HepG2 (cell line): ENCODE measurements around the gene APOC3. TPM values are rescaled to one million over a fixed set of nuclear protein-coding genes. Genes with fewer than 3 reads are reported as not detected.

ENCODE experiments used
- ELF3 ChIP-seq: IDR thresholded peaks from 2 replicates; pipeline ENCODE4 v1.6.1; 2016; ENCODE audit warnings: missing genetic modification reagents, missing compliant biosample characterization
- FOSL1 ChIP-seq: sonication (generic); formaldehyde crosslinking; IDR thresholded peaks from 2 replicates; pipeline ENCODE4 v1.9.0; 2021; ENCODE audit warnings: missing genetic modification reagents, borderline replicate concordance
- MXD4 ChIP-seq: IDR thresholded peaks from 2 replicates; pipeline ENCODE4 v1.6.1; 2016; ENCODE audit warnings: mild to moderate bottlenecking, missing biosample characterization, missing genetic modification reagents
- RBM39 ChIP-seq: fragments of 200-400 bp; formaldehyde crosslinking; IDR thresholded peaks from one replicate; pipeline ENCODE4 v1.6.1; 2018; ENCODE audit warnings: antibody characterized with exemption, mild to moderate bottlenecking, low read depth, low read length; ENCODE audit not compliant: poor library complexity, severe bottlenecking
- SP4 ChIP-seq: sonication (generic); formaldehyde crosslinking; IDR thresholded peaks from 2 replicates; pipeline ENCODE4 v1.8.1; 2023; ENCODE audit warnings: mild to moderate bottlenecking, missing genetic modification reagents
- SUZ12 ChIP-seq: fragments of 150-350 bp; IDR thresholded peaks from 2 replicates; pipeline ENCODE4 v1.6.1; 2014; ENCODE audit warnings: low read depth, low read length
- ZFP36L1 ChIP-seq: sonication (generic); formaldehyde crosslinking; IDR thresholded peaks from 2 replicates; pipeline ENCODE4 v1.8.0; 2022; ENCODE audit warnings: mild to moderate bottlenecking, missing genetic modification reagents, moderate library complexity
- ZNF225 ChIP-seq: sonication (generic); formaldehyde crosslinking; IDR thresholded peaks from 2 replicates; pipeline ENCODE4 v1.4.0; 2020; ENCODE audit warnings: mild to moderate bottlenecking, missing genetic modification reagents
- ZNF451 ChIP-seq: sonication (generic); formaldehyde crosslinking; IDR thresholded peaks from 2 replicates; pipeline ENCODE4 v1.5.0; 2020; ENCODE audit warnings: mild to moderate bottlenecking, missing genetic modification reagents
- ZNF563 ChIP-seq: sonication (generic); formaldehyde crosslinking; IDR thresholded peaks from 2 replicates; pipeline ENCODE4 v1.8.0; 2022; ENCODE audit warnings: mild to moderate bottlenecking, moderate library complexity, missing genetic modification reagents
- ZSCAN31 ChIP-seq: sonication (generic); formaldehyde crosslinking; IDR thresholded peaks from 2 replicates; pipeline ENCODE4 v1.5.0; 2020; ENCODE audit warnings: low read depth, mild to moderate bottlenecking, missing genetic modification reagents
- polyA plus RNA-seq, 8 experiments: library from polyadenylated mRNA; depleted of rRNA in 3 of 8; stranded (reverse) in 7 of 8; unstranded in 1 of 8; fragments of >200 nt; fragmentation: Illumina TruSeq in 4 of 8; extraction: Trizol in 4 of 8; gene quantifications; 2 replicates each; pipeline versions ENCODE4 v1.2.1 to v1.2.3, GENCODE V29; 2011 to 2016; ENCODE audit warnings: low read depth in 4 of 8, missing spikeins in 1 of 8, mixed read lengths in 1 of 8; ENCODE audit not compliant: insufficient read depth in 1 of 8
- total RNA-seq, 5 experiments: library from RNA; depleted of rRNA; stranded (reverse); fragments of >200 nt; fragmentation: Illumina TruSeq; extraction: Trizol; gene quantifications; 2 replicates each; pipeline ENCODE4 v1.2.3, GENCODE V29; 2016; ENCODE audit warnings: low read depth in 1 of 5
- TF ChIP-seq, protein P1 (sequence below): sonication (generic); formaldehyde crosslinking; IDR thresholded peaks from 2 replicates; pipeline ENCODE4 v1.4.0; 2020; ENCODE audit warnings: missing genetic modification reagents
- TF ChIP-seq, protein P2 (sequence below): sonication (generic); formaldehyde crosslinking; IDR thresholded peaks from 2 replicates; pipeline ENCODE4 v1.9.0; 2022; ENCODE audit warnings: low read depth, missing genetic modification reagents
- TF ChIP-seq, protein P3 (sequence below): sonication (generic); formaldehyde crosslinking; IDR thresholded peaks from 2 replicates; pipeline ENCODE4 v1.8.0; 2022; ENCODE audit warnings: missing genetic modification reagents, mild to moderate bottlenecking, inconsistent platforms, borderline replicate concordance
- TF ChIP-seq, protein P4 (sequence below): sonication (generic); formaldehyde crosslinking; IDR thresholded peaks from 2 replicates; pipeline ENCODE4 v1.5.1; 2020; ENCODE audit warnings: mild to moderate bottlenecking, missing genetic modification reagents
- TF ChIP-seq, protein P5 (sequence below): sonication (generic); formaldehyde crosslinking; conservative IDR thresholded peaks from 2 replicates; pipeline ENCODE4 v1.5.0; 2020; ENCODE audit warnings: missing genetic modification reagents

The APOC3 gene
- total and polyA plus RNA-seq, 2 of the 13 experiments (the other 11 are each of a cell fraction or from before 2014, with no cell fraction given) = 314 to 687 TPM

DNA sequence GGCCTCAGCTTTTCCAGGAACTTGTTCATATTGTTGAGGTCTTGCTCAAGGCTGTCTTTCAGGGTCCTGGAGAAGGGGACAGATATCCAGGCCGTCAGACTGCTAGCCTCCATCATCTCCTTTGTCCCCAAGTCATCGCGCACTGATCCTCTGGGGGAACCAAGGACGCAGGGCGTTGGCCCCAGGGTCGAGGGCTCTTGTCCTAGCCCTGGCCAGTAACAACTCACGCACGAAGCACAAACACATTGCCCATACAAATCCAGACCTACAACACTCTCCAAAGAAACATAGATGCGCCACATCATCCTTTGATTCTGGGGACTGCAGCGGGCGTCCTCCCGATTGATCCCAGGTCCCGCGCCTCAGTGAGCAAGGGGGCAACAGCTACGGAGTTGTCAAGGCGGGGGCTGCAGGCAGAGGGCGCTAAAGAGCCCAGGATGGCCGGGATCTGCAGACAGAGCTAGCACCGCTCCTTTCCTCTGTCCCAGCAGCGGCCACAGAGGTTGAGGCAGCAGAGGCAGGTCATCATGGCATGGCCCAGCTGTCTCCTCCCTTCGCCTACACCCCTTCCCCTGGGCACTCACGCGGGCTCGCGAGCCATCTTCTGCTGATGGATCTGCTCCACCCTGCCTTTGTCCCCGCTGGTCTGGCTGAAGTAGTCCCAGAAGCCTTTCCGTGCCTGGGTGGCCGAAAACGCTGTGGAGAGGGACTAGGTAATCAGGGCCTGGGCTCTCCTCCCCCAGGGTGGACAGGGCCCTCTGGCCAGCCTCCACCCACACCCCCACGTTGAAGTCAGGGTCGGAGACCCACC lies 38.5 kb upstream of the APOC3 start (continued):
- TF ChIP-seq, protein P1, sequence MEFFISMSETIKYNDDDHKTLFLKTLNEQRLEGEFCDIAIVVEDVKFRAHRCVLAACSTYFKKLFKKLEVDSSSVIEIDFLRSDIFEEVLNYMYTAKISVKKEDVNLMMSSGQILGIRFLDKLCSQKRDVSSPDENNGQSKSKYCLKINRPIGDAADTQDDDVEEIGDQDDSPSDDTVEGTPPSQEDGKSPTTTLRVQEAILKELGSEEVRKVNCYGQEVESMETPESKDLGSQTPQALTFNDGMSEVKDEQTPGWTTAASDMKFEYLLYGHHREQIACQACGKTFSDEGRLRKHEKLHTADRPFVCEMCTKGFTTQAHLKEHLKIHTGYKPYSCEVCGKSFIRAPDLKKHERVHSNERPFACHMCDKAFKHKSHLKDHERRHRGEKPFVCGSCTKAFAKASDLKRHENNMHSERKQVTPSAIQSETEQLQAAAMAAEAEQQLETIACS (CRISPR knock-in tag) = peak; percentile 53
- TF ChIP-seq, protein P2, sequence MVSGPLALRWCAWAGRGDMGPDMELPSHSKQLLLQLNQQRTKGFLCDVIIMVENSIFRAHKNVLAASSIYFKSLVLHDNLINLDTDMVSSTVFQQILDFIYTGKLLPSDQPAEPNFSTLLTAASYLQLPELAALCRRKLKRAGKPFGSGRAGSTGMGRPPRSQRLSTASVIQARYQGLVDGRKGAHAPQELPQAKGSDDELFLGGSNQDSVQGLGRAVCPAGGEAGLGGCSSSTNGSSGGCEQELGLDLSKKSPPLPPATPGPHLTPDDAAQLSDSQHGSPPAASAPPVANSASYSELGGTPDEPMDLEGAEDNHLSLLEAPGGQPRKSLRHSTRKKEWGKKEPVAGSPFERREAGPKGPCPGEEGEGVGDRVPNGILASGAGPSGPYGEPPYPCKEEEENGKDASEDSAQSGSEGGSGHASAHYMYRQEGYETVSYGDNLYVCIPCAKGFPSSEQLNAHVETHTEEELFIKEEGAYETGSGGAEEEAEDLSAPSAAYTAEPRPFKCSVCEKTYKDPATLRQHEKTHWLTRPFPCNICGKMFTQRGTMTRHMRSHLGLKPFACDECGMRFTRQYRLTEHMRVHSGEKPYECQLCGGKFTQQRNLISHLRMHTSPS (CRISPR knock-in tag) = peak; percentile 66; the same call in 1 of the 2 replicates
- TF ChIP-seq, protein P3, sequence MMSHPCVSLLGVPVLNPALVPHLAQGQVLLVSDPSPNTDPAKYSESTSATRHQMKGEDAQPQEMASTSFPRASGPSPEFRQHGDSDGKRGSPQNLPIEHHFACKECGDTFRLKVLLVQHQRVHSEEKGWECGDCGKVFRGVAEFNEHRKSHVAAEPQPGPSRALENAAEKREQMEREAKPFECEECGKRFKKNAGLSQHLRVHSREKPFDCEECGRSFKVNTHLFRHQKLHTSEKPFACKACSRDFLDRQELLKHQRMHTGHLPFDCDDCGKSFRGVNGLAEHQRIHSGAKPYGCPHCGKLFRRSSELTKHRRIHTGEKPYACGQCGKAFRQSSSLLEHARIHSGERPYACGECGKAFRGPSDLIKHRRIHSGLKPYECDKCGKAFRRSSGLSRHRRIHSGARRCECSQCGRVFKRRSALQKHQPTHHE = 0 out of 2 replicates have a peak, but pooled peaks have one; percentile 64
- peak; percentile 51; the same call in 1 of the 2 replicates for TF ChIP-seq ZNF563 (CRISPR knock-in tag)
- TF ChIP-seq ZSCAN31 (CRISPR knock-in tag) = peak; percentile 45; the same call in 1 of the 2 replicates
- TF ChIP-seq RBM39 = peak; percentile 23
- peak; percentile 11; the same call in 1 of the 2 replicates for TF ChIP-seq SP4 (CRISPR knock-in tag)
- TF ChIP-seq ZFP36L1 (CRISPR knock-in tag) = no peak
- no peak for TF ChIP-seq SUZ12
- peak; percentile 26; the same call in 1 of the 2 replicates for TF ChIP-seq ELF3 (CRISPR knock-in tag)
- peak; percentile 57; the same call in 1 of the 2 replicates for TF ChIP-seq ZNF451 (CRISPR knock-in tag)
- TF ChIP-seq MXD4 (CRISPR knock-in tag) = peak; percentile 52; the same call in 1 of the 2 replicates
- TF ChIP-seq FOSL1 (CRISPR knock-in tag) = no peak
- TF ChIP-seq ZNF225 (CRISPR knock-in tag) = peak; percentile 55
- TF ChIP-seq, protein P4, sequence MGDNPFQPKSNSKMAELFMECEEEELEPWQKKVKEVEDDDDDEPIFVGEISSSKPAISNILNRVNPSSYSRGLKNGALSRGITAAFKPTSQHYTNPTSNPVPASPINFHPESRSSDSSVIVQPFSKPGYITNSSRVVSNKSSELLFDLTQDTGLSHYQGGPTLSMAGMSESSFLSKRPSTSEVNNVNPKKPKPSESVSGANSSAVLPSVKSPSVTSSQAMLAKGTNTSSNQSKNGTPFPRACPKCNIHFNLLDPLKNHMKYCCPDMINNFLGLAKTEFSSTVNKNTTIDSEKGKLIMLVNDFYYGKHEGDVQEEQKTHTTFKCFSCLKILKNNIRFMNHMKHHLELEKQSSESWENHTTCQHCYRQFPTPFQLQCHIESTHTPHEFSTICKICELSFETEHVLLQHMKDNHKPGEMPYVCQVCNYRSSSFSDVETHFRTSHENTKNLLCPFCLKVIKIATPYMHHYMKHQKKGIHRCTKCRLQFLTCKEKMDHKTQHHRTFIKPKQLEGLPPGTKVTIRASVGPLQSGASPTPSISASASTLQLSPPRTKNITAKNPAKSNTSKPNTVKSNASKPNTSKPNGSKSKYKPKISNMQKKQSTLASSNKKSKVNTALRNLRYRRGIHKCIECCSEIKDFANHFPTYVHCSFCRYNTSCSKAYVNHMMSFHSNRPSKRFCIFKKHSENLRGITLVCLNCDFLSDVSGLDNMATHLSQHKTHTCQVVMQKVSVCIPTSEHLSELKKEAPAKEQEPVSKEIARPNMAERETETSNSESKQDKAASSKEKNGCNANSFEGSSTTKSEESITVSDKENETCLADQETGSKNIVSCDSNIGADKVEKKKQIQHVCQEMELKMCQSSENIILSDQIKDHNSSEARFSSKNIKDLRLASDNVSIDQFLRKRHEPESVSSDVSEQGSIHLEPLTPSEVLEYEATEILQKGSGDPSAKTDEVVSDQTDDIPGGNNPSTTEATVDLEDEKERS (CRISPR knock-in tag) = 0 out of 2 replicates have a peak, but pooled peaks have one; percentile 9
- TF ChIP-seq, protein P5, sequence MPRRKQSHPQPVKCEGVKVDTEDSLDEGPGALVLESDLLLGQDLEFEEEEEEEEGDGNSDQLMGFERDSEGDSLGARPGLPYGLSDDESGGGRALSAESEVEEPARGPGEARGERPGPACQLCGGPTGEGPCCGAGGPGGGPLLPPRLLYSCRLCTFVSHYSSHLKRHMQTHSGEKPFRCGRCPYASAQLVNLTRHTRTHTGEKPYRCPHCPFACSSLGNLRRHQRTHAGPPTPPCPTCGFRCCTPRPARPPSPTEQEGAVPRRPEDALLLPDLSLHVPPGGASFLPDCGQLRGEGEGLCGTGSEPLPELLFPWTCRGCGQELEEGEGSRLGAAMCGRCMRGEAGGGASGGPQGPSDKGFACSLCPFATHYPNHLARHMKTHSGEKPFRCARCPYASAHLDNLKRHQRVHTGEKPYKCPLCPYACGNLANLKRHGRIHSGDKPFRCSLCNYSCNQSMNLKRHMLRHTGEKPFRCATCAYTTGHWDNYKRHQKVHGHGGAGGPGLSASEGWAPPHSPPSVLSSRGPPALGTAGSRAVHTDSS = 0 out of 2 replicates have a peak, but pooled peaks have one; percentile 94
